Colonic mucosa (tissue), 4 donors: ENCODE results near the gene CREB3. TPM values are rescaled to one million over a fixed set of nuclear protein-coding genes. Genes with fewer than 3 reads are reported as not detected.

Experiments
- DNase-seq: peaks from one replicate; pipeline ENCODE4 v3.0.0-alpha.2; 2020
- H3K27ac ChIP-seq: fragments of 200-600 bp; one replicate; pipeline ENCODE4 v1.8.0; 2021
- H3K27me3 ChIP-seq: fragments of 200-600 bp; one replicate; pipeline ENCODE4 v1.8.0; 2021
- H3K36me3 ChIP-seq: fragments of 200-600 bp; one replicate; pipeline ENCODE4 v1.8.0; 2021
- H3K4me1 ChIP-seq: fragments of 200-600 bp; one replicate; pipeline ENCODE4 v1.8.0; 2021; ENCODE audit warnings: mild to moderate bottlenecking
- H3K4me3 ChIP-seq: fragments of 200-600 bp; one replicate; pipeline ENCODE4 v1.8.0; 2021
- H3K9ac ChIP-seq, 2 donors: one replicate each; pipeline ENCODE4 v1.7.0; 2013; ENCODE audit warnings: control low read depth in 2 of 2, low read depth in 2 of 2, low read length in 2 of 2
- H3K9me3 ChIP-seq: fragments of 200-600 bp; one replicate; pipeline ENCODE4 v1.8.0; 2021
- intact Hi-C: fragments of 100-400 bp; cut with DNase I; formaldehyde crosslinking; loops from one replicate; pipeline ENCODE4 v1.14.1; 2022
- total RNA-seq, 2 donors: library from RNA; stranded (reverse); fragmentation: NEBNext Ultra II Directional in 1 of 2; extraction: Animal tissue kit (Norgen Biotek cat#: 25700) in 1 of 2; gene quantifications; one replicate each; pipeline ENCODE4 v1.2.1, GENCODE V29; 2021
- TF ChIP-seq, protein P1 (sequence below): fragments of 200-600 bp; IDR thresholded peaks from one replicate; pipeline ENCODE4 v1.8.0; 2022; ENCODE audit warnings: antibody characterized with exemption, mild to moderate bottlenecking
- donor health status: healthy.
- donor health status: DM: no; HTN: no; CAD: no.
- donor health status: DM: no; HTN: no; CAD: no.

Gene CREB3
- total RNA-seq, 2 donors from 2014 or later, result 47.9 to 50.8 TPM

DNA sequence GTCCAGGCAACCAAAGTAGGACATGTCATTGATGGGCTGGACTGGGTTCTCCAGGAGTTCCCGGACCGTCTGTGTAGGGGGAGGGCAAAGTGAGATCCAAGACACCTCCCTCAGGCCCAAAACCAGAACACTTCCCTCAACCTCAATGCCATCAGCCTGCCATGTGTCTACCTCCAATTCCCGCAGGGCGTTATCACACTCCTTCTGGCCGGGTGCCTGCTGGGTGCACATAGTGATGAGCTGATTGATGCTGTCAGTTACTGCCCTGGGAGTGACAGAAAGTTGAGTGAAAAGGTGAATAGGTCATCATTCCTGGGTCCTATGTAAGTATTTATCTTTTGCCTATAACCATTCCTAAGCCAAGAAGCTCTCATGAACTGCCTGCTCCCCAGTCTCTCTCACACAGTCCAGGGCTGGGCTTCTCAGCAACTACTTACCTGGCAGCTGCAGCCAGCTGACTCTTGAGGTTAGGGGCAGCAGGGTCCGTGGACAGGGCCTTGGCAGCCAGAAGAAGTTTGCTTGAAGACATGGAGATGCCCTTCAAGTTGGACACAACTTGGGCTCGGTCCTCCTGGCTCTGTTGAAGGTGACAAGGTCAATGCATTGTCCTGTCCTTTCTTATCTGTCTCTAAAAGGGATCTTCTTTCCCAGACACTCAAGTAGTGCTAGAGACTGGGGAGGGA, 21.5 kb upstream of the CREB3 start:
- Histone ChIP-seq H3K36me3 (peaks cover 64% of the 10 kb centered on the region), H3K4me3 (no peak overlapping the region), H3K27me3 (no peaks in the 10 kb centered on the region), H3K9me3 (no peaks in the 10 kb centered on the region), H3K4me1 (no peaks in the 10 kb centered on the region), H3K27ac (no peak overlapping the region), H3K9ac (no peak overlapping the region)
- TF ChIP-seq, protein P1, sequence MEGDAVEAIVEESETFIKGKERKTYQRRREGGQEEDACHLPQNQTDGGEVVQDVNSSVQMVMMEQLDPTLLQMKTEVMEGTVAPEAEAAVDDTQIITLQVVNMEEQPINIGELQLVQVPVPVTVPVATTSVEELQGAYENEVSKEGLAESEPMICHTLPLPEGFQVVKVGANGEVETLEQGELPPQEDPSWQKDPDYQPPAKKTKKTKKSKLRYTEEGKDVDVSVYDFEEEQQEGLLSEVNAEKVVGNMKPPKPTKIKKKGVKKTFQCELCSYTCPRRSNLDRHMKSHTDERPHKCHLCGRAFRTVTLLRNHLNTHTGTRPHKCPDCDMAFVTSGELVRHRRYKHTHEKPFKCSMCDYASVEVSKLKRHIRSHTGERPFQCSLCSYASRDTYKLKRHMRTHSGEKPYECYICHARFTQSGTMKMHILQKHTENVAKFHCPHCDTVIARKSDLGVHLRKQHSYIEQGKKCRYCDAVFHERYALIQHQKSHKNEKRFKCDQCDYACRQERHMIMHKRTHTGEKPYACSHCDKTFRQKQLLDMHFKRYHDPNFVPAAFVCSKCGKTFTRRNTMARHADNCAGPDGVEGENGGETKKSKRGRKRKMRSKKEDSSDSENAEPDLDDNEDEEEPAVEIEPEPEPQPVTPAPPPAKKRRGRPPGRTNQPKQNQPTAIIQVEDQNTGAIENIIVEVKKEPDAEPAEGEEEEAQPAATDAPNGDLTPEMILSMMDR, result no peak
- no peak for DNase-seq
- intact Hi-C loops, result no loop called here

DNA sequence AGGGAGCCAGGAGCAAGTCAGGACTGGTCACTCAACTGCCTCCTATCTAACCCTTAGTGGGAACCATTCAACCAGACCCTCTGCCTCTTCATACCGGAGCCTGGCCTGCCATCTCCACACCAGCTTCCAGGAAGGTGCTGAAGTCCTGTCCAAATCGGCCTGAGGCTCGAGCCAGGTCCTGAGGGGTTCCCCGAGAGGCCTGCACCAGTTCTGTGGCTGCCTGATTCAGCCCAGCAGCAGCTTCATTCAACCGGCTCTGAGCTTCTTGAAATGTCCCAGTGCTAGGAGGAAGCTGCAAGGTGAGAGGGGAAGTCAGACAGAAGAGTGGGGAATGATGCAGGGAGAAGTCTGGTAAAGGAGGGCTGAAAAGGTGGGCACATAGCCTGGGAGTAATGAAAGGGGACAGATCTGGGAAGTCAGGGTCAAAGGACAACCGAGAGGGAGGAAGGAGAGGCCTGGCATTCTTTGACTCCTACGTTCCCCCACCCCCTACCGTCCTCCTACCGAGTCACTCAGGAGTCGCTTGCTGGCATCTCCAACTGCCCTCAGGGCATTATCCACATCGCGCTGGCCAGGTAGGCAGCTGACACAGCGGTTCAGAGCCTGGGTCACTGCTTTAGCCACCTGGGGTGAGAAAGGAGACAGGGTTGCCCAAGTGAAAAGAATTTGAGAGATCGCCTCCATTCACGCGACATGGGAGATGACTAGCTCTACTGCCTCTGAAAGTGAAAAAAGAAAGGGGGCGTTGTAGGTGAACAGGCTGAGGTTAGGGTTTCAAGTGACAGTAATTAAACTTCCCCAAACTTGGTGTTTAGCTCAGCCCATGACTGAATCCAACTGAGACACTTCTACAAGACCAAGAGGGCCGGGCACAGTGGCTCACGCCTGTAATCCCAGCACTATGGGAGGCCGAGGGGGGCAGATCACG, 20.7 kb upstream of the CREB3 start:
- Histone ChIP-seq H3K36me3 (peaks cover 56% of the 10 kb centered on the region), H3K27ac (no peak overlapping the region), H3K9ac (no peak overlapping the region)

DNA sequence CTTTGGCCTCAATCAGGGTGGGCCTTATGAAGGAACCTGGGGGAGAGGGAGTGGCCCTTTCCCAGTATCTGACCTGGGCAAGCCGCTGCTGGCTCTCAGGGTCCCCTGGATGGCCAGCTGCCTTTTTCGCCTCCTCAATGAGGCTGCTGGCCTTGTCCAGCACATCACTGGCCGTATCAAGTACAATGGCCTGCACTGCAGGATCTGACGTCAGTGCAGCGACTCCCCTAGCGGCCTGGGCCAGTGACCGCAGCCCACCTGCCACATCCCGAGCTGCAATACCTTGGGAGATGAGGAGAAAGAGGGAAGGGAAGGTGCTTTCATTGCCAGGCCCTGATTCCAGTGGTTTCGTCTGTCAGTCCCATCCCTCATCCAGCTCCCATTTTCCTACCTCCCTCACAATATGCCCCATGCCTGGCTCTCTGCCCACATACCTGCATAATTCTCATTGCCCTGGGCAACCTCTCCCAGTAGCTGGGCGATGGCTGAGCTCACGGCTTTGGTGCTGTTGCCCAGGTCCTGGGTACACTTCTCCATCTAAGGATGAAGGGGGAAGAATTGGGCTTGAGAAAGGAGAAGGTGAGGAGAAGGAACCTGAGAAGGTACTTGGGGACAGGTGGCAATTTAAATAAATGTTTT, 19.6 kb upstream of the CREB3 start:
- intact Hi-C loops, result no loop called here
- no peak overlapping the region for H3K27ac ChIP-seq
- no peaks in the 10 kb centered on the region for H3K4me1 ChIP-seq
- no peak overlapping the region for H3K4me3 ChIP-seq
- no peak overlapping the region for H3K9ac ChIP-seq
- peaks cover 54% of the 10 kb centered on the region for H3K36me3 ChIP-seq
- no peaks in the 10 kb centered on the region for H3K9me3 ChIP-seq
- TF ChIP-seq, protein P1, result no peak
- DNase-seq, result no peak
- no peaks in the 10 kb centered on the region for H3K27me3 ChIP-seq

More for the DNA sequence above, 20.7 kb upstream of the CREB3 start:
- no peak overlapping the region for H3K4me3 ChIP-seq
- no peaks in the 10 kb centered on the region for H3K27me3 ChIP-seq
- H3K9me3 ChIP-seq, result no peaks in the 10 kb centered on the region
- DNase-seq, result no peak
- TF ChIP-seq, protein P1, result no peak
- intact Hi-C loops, result no loop called here
- no peaks in the 10 kb centered on the region for H3K4me1 ChIP-seq

DNA sequence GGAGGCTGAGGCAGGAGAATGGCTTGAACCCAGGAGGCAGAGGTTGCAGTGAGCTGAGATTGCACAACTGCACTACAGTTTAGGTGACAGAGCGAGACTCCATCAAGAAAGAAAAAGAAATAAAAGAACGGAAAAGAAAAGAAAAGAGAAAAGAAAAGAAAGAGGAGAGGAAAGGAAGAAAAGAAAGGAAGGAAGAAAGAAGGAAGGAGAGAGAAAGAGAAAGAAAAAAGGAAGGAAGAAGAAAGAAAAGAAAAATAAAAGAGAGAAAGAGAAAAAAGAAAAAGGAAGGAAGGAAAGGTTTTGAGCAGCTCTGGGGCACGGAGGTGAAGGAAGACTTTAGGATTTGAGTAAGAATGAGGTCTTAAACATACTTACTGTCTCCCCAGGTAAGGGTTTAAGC, 18.9 kb upstream of the CREB3 start:
- H3K4me3 ChIP-seq, result no peak overlapping the region
- TF ChIP-seq, protein P1, result no peak
- intact Hi-C loops, result no loop called here
- H3K9ac ChIP-seq, result no peak overlapping the region
- no peaks in the 10 kb centered on the region for H3K9me3 ChIP-seq
- H3K27me3 ChIP-seq, result no peaks in the 10 kb centered on the region
- no peak overlapping the region for H3K27ac ChIP-seq
- peaks cover 50% of the 10 kb centered on the region for H3K36me3 ChIP-seq
- H3K4me1 ChIP-seq, result no peaks in the 10 kb centered on the region
- no peak for DNase-seq

DNA sequence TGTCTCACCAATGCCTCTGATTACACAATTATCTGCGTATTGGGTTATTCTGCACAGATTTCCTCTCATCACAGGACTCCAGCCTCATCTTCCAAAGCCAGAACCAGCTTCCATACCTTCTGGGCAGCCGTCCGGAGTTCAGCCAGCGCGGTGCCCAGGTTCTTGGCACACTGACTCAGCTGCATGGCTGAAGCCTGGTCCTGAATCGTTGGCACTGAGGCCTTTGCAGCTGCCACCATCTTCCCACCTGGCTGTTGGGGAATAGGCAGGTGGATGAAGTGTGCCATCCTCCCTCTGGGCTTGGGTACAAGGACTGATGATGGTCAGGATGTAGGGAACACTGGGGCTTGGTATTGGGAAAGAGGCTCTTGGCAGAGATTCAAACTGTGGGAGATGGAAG, 18.3 kb upstream of the CREB3 start:
- Histone ChIP-seq H3K4me3 (no peak overlapping the region), H3K9ac (no peak overlapping the region), H3K27ac (no peak overlapping the region), H3K4me1 (no peaks in the 10 kb centered on the region), H3K9me3 (no peaks in the 10 kb centered on the region), H3K27me3 (no peaks in the 10 kb centered on the region), H3K36me3 (peaks cover 54% of the 10 kb centered on the region)
- no peak for DNase-seq
- TF ChIP-seq, protein P1, result no peak
- intact Hi-C loops, result no loop called here
